ENCODE data around the gene SERGEF. TPM values are rescaled to one million over a fixed set of nuclear protein-coding genes. Genes with fewer than 3 reads are reported as not detected.

SERGEF gene
- total and polyA plus RNA-seq, 4 donors, result 20.2 to 85.0 (median 26.9) TPM

GRCh38 chr11:17933708-17934107 lies 79.1 kb downstream of the SERGEF start:
- peak in 1 of 3 donors; percentile 8 for DNase-seq
- Histone ChIP-seq H3K27ac (ENCODE audit: low read depth in 1 of 2, low read length in 1 of 2) (no peak overlapping the region), H3K27me3 (ENCODE audit: control insufficient read depth in 3 of 3, insufficient read depth in 3 of 3, low read length in 2 of 3) (no peaks in the 10 kb centered on the region), H3K4me1 (ENCODE audit: control insufficient read depth in 5 of 5, insufficient read depth in 5 of 5, low read length in 5 of 5) (peaks cover 0 to 7% (median 0%) of the 10 kb centered on the region in 5 donors), H3K9me3 (ENCODE audit: control insufficient read depth in 4 of 4, insufficient read depth in 3 of 4, low read length in 3 of 4) (no peaks in the 10 kb centered on the region), H3K9ac (ENCODE audit: insufficient read depth in 1 of 2, low read length in 2 of 2) (no peak overlapping the region), H3K36me3 (ENCODE audit: control insufficient read depth in 4 of 4, insufficient read depth in 4 of 4, low read length in 4 of 4) (peaks cover 0 to 3% (median 0%) of the 10 kb centered on the region in 4 donors), H3K4me3 (no peak overlapping the region)
- TF ChIP-seq, protein P1, sequence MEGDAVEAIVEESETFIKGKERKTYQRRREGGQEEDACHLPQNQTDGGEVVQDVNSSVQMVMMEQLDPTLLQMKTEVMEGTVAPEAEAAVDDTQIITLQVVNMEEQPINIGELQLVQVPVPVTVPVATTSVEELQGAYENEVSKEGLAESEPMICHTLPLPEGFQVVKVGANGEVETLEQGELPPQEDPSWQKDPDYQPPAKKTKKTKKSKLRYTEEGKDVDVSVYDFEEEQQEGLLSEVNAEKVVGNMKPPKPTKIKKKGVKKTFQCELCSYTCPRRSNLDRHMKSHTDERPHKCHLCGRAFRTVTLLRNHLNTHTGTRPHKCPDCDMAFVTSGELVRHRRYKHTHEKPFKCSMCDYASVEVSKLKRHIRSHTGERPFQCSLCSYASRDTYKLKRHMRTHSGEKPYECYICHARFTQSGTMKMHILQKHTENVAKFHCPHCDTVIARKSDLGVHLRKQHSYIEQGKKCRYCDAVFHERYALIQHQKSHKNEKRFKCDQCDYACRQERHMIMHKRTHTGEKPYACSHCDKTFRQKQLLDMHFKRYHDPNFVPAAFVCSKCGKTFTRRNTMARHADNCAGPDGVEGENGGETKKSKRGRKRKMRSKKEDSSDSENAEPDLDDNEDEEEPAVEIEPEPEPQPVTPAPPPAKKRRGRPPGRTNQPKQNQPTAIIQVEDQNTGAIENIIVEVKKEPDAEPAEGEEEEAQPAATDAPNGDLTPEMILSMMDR (IDR thresholded peaks at IDR 0.05; ENCODE audit: control extremely low read depth, extremely low read depth), result no peak
- no peak for ATAC-seq (ENCODE audit: insufficient read depth, low FRiP score)
- 82 to 98% methylated on average over 1 of the region's 1 CpG for WGBS, 2 donors

- H3K4me3 ChIP-seq, result no peak overlapping the region
- H3K27me3 ChIP-seq (ENCODE audit: control insufficient read depth in 3 of 3, insufficient read depth in 3 of 3, low read length in 2 of 3), result no peaks in the 10 kb centered on the region
- peaks cover 0 to 18% (median 7%) of the 10 kb centered on the region in 5 donors for H3K4me1 ChIP-seq (ENCODE audit: control insufficient read depth in 5 of 5, insufficient read depth in 5 of 5, low read length in 5 of 5)
- no peak overlapping the region for H3K9ac ChIP-seq (ENCODE audit: insufficient read depth in 1 of 2, low read length in 2 of 2)
- TF ChIP-seq, protein P1 (IDR thresholded peaks at IDR 0.05; ENCODE audit: control extremely low read depth, extremely low read depth), result no peak
- DNase-seq, result no peak
- 100% methylated on average over 1 of the region's 1 CpG for WGBS, 2 donors
- H3K36me3 ChIP-seq (ENCODE audit: control insufficient read depth in 4 of 4, insufficient read depth in 4 of 4, low read length in 4 of 4), result peaks cover 0 to 3% (median 0%) of the 10 kb centered on the region in 4 donors
- no peak overlapping the region for H3K27ac ChIP-seq (ENCODE audit: low read depth in 1 of 2, low read length in 1 of 2)
- ATAC-seq (ENCODE audit: insufficient read depth, low FRiP score), result no peak
- no peaks in the 10 kb centered on the region for H3K9me3 ChIP-seq (ENCODE audit: control insufficient read depth in 4 of 4, insufficient read depth in 3 of 4, low read length in 3 of 4)
Observed at GRCh38 chr11:17932472-17932871, 80.4 kb downstream of the SERGEF start.

- no peak overlapping the region for H3K4me3 ChIP-seq
- H3K27me3 ChIP-seq (ENCODE audit: control insufficient read depth in 3 of 3, insufficient read depth in 3 of 3, low read length in 2 of 3), result no peaks in the 10 kb centered on the region
- no peak overlapping the region for H3K27ac ChIP-seq (ENCODE audit: low read depth in 1 of 2, low read length in 1 of 2)
- DNase-seq, result no peak
- 95 to 100% methylated on average over 1 of the region's 1 CpG for WGBS, 2 donors
- no peak overlapping the region for H3K9ac ChIP-seq (ENCODE audit: insufficient read depth in 1 of 2, low read length in 2 of 2)
- peaks cover 0 to 21% (median 7%) of the 10 kb centered on the region in 5 donors for H3K4me1 ChIP-seq (ENCODE audit: control insufficient read depth in 5 of 5, insufficient read depth in 5 of 5, low read length in 5 of 5)
- no peak for ATAC-seq (ENCODE audit: insufficient read depth, low FRiP score)
- peaks cover 0 to 3% (median 0%) of the 10 kb centered on the region in 4 donors for H3K36me3 ChIP-seq (ENCODE audit: control insufficient read depth in 4 of 4, insufficient read depth in 4 of 4, low read length in 4 of 4)
- TF ChIP-seq, protein P1 (IDR thresholded peaks at IDR 0.05; ENCODE audit: control extremely low read depth, extremely low read depth), result no peak
- no peaks in the 10 kb centered on the region for H3K9me3 ChIP-seq (ENCODE audit: control insufficient read depth in 4 of 4, insufficient read depth in 3 of 4, low read length in 3 of 4)
Observed at GRCh38 chr11:17931595-17931994, 81.3 kb downstream of the SERGEF start.

GRCh38 chr11:17930544-17931125 lies 82.2 kb downstream of the SERGEF start:
- Histone ChIP-seq H3K4me3 (no peak overlapping the region), H3K27ac (ENCODE audit: low read depth in 1 of 2, low read length in 1 of 2) (no peak overlapping the region), H3K4me1 (ENCODE audit: control insufficient read depth in 5 of 5, insufficient read depth in 5 of 5, low read length in 5 of 5) (peaks cover 0 to 21% (median 7%) of the 10 kb centered on the region in 5 donors), H3K36me3 (ENCODE audit: control insufficient read depth in 4 of 4, insufficient read depth in 4 of 4, low read length in 4 of 4) (peaks cover 0 to 1% (median 0%) of the 10 kb centered on the region in 4 donors), H3K27me3 (ENCODE audit: control insufficient read depth in 3 of 3, insufficient read depth in 3 of 3, low read length in 2 of 3) (no peaks in the 10 kb centered on the region), H3K9me3 (ENCODE audit: control insufficient read depth in 4 of 4, insufficient read depth in 3 of 4, low read length in 3 of 4) (no peaks in the 10 kb centered on the region), H3K9ac (ENCODE audit: insufficient read depth in 1 of 2, low read length in 2 of 2) (no peak overlapping the region)
- ATAC-seq (ENCODE audit: insufficient read depth, low FRiP score), result no peak
- 87 to 93% methylated on average over 3 of the region's 3 CpGs for WGBS, 2 donors
- TF ChIP-seq, protein P1 (IDR thresholded peaks at IDR 0.05; ENCODE audit: control extremely low read depth, extremely low read depth), result no peak
- DNase-seq, result no peak

Data from lung (tissue), 12 donors.